NT2/D1 (cell line): ENCODE results near the gene TEKT3.

Source experiments
- SUZ12 ChIP-seq: IDR thresholded peaks from 2 replicates; pipeline ENCODE4 v1.6.1; 2011; ENCODE audit not compliant: insufficient read length, insufficient read depth; ENCODE audit errors: extremely low read depth
- YY1 ChIP-seq: IDR thresholded peaks from 2 replicates; pipeline ENCODE4 v1.6.1; 2011; ENCODE audit not compliant: insufficient read length, insufficient read depth
- ZNF274 ChIP-seq: IDR thresholded peaks from 2 replicates; pipeline ENCODE4 v1.6.1; 2011; ENCODE audit warnings: mild to moderate bottlenecking, low read depth, low read length

DNA sequence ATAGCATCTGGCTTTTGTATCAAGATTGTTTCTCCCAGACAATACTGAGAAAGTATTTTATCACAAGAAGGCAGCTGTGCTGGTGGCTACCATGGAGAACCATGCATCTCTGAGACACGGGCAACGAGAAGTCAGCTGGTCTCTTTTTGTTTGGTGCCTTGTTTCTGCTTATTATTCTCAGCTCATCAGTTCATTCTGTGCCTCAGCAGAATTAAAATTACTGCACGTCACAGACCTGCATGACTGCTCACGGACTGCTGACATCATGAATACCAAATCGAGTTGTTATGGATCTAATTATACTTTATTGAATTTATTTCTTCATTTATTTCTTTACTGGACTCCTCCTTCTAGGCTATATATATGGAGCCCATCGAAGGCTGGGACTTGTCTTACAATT is 57.3 kb downstream of the TEKT3 start:
- no peak for TF ChIP-seq YY1
- TF ChIP-seq SUZ12, result no peak
- TF ChIP-seq ZNF274, result no peak
